GM12865 (cell line): ENCODE results near the gene MMP28.

ENCODE experiments used
- DNase-seq: peaks from one replicate; pipeline ENCODE4 v3.0.0; 2010; ENCODE audit warnings: low read depth
- H3K4me3 ChIP-seq: 2 replicates; pipeline ENCODE4 v1.5.1; 2011; ENCODE audit warnings: mild to moderate bottlenecking, low read depth, low read length, control low read depth
- CTCF ChIP-seq: IDR thresholded peaks from 2 replicates; pipeline ENCODE4 v1.5.1; 2011; ENCODE audit warnings: low read length, control low read depth, low read depth, inconsistent platforms; ENCODE audit not compliant: insufficient read depth; ENCODE audit errors: missing control alignments

The MMP28 gene

GRCh38 chr17:35764123-35764991 is 31.1 kb downstream of the MMP28 start:
- H3K4me3 ChIP-seq, result peak overlapping the region; percentile 78
- DNase-seq, result peak; percentile 94
- TF ChIP-seq CTCF, result peak; percentile 99

GRCh38 chr17:35763767-35764122 is 31.7 kb downstream of the MMP28 start:
- no peak for TF ChIP-seq CTCF
- no peak overlapping the region; the same call in 1 of the 2 replicates for H3K4me3 ChIP-seq
- DNase-seq, result no peak

GRCh38 chr17:35761601-35762000 is 33.8 kb downstream of the MMP28 start:
- DNase-seq, result no peak
- H3K4me3 ChIP-seq, result no peak overlapping the region
- no peak for TF ChIP-seq CTCF

GRCh38 chr17:35760587-35760986 is 34.9 kb downstream of the MMP28 start, which contains the start of gene C17orf50:
C17orf50 (plus strand) TSS chr17:35760887; CDS start chr17:35760942, 55 bp downstream.
- no peak within 1 kb of the TSS for H3K4me3 ChIP-seq
- no peak for TF ChIP-seq CTCF
- no peak for DNase-seq

GRCh38 chr17:35757243-35757642 is 38.2 kb downstream of the MMP28 start:
- no peak overlapping the region for H3K4me3 ChIP-seq
- DNase-seq, result no peak
- TF ChIP-seq CTCF, result no peak

- H3K4me3 ChIP-seq, result no peak within 1 kb of the TSS
- no peak for DNase-seq
- no peak for TF ChIP-seq CTCF
Observed at GRCh38 chr17:35752945-35753764, 42.3 kb downstream of the MMP28 start, which contains the start of gene GAS2L2. GAS2L2 (minus strand) TSS chr17:35753239; CDS start chr17:35752850, 389 bp downstream.
